Activated CD4-positive, alpha-beta T cell treated with anti-CD3 and anti-CD28 coated beads for 24 hours (primary cell): ENCODE measurements around the gene DEPDC1.

ENCODE experiments used
- DNase-seq, 2 donors: peaks; one replicate each; pipeline ENCODE4 v3.0.0-alpha.2; 2020; ENCODE audit warnings: low read depth in 2 of 2

DEPDC1 gene

DNA sequence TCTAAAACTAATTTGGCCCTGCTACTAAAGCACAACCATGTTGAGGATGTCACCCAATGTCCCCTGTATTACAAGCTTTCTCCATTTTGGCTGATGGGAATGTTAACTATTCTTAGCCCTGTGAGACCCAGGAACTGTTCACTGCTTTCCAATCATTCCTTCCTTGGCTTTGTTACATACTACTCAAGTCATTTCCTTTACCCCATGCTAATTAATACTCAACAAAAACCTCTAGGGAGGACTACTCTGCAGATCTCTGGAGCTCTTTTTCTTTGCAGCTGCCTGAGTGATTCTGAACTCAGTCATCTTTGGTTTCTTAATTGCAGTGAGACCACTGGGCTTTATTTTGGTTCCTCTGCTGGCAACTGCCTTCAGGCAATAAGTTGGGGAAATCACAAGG lies 23.8 kb downstream of the DEPDC1 start:
- DNase-seq: no peak

DNA sequence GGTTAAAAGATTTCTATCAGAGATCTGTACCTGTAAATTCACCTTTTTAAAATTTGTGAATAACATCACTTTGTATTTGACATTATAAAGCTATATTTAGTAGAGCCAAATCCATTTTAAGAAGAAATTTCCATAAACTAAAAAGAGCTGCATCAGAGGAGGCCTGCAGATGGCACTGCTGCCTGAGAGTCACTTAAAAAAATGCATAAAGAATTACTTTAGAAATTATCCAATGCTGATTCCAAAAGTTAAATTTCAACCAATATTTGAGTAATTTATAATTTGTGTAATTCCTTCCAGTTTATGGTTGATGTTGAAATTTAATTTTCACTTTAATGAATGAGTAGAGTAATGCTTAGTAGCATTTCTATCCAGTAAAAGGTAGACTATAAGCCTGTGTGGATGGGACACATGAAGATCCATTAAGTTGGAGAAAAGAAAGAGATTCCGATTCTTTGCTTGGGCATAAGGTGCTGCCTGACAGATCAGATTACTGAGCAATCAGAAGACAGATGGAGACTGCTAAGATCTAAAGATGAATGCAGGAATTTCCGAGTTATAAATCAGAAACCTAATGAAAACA lies 26.4 kb downstream of the DEPDC1 start:
- no peak for DNase-seq

DNA sequence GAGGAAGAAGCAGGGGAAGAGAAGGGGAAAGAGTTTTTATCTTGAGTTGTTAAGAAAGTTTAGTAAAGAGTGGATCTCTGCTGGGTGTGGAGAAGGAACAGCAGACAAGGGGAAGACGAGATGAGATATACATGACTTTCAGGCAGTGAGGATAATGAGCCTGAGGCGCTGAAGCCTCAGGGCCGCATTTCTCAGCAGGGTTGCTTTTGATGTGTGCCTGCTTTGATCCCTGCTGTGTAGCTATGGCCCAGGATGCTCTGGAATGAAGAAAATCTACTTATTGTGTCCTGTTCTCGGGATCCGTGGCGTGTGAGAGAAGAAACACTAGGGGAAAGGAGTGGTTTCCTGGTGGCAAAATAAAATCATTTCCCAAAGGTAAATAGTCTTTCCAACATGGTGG lies 32.0 kb downstream of the DEPDC1 start:
- DNase-seq: no peak

DNA sequence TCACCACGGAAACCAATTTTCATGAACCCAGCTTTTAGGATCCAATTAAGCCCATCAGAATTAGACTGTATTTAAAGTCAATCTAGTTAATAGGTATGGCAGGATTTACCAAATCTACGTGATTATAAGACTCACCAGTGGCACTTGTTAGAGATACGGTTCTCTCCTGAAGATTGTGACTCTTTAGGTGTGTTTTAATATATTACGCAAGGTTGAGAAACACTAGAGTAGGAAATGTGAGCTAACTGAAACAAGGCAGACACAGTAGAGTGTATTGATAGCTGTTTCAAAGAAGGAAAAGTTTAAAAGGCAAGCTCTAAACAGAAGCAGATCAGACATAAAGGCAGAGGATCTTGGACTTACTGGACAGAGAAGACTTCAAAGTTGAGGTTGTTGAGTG lies 35.9 kb downstream of the DEPDC1 start:
- DNase-seq: no peak

DNA sequence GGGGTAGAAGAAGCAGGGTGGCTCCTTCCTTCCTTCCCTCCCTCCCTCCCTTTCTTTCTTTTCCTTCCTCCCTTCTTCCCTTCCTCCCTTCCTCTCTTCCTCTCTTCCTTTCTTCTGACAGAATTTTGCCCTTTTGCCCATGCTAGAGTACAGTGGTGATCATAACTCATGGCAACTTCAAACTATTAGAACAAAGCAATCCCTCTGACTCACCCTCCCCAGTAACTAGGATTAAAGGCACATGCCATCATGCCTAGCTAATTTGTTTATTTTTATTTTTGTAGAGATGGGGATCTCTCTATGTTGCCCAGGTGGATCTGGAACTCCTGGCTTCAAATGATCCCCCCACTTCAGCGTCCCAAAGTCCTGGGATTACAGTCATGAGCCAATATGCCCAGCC lies 37.1 kb downstream of the DEPDC1 start:
- DNase-seq: no peak

DNA sequence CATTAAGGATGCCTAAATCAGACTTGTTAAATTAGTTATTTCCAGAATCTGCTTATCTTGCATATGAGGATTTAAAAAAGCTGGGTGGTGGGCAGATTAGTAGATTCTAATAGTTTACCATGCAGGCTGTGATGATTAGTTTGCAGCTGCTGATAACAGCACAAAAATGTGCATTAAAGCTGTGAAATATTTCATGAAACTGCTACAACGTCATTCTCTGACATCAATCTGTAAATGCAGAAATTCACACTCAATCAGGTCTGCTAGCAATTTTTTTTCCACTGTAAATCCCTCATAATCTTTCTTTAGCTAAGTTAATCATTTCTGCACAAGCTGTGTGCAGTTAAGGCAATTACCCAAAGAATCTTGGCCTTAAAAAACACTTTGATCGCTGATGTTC lies 37.8 kb downstream of the DEPDC1 start:
- no peak for DNase-seq

DNA sequence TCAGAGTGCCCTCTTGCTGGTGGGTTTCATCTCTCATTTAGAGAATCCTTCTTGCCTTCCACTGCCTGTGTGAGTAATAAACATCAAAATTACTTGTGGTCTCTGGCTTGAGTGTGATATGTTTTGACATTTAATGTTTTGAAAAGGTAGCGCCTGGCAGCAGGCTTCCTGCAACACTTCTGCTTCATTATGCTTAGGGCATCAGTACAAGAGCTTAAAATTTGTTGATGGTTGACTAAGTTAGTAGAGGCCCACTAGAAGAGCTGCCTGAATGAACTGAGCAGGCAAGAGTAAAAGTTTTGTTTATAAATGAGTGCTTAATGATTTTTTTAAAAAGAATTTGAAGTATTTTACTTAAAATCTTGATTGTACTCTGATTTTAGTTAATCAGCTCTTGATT lies 40.7 kb downstream of the DEPDC1 start:
- DNase-seq: no peak

DNA sequence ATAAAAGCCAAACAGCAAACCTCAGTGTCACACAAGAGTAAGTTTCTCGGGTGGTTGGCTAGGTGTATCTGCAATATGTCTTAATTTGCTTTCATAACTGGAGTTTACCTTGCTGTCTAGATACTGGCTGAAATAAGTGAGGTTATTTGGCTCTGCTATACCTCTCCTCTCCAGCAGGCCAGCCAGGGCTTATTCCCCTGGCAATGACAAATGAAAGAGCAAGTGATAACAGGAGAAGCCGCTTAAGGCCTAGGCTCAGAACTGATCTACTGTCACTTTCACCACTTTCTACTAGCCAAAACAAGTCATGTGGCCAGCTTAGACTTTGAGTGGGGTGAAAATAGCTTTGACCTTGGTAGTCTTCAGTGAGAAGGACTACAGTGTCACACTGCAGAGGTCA lies 42.3 kb downstream of the DEPDC1 start:
- no peak for DNase-seq

DNA sequence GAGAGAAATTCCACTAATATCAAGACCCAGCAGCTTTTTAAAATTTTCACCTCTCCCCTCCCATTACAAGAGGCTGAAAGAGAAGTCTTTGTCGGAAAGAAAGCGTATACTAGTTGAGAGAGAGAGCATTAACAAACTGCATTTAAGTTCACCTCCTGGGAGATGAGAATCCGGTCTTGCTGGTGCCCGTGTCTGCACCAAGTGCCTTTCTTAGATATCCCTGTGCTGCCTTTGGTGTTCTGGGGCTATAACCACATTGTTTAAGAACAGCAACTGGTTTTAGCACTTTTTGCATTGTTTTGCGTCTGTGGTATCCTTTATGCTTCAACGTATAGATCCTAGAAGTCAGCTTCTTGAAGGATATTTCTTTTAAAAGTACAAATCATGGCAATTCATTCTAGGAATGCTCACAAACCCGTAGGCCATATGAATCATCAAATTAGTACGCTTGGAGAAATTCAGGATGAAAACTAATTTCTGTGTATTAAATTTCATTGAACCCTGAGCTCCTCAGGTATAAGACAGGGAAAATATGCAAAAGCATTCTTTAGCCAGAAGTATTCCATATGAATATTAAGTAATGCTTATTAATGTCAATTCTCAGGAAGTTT lies 43.7 kb downstream of the DEPDC1 start:
- DNase-seq: no peak

DNA sequence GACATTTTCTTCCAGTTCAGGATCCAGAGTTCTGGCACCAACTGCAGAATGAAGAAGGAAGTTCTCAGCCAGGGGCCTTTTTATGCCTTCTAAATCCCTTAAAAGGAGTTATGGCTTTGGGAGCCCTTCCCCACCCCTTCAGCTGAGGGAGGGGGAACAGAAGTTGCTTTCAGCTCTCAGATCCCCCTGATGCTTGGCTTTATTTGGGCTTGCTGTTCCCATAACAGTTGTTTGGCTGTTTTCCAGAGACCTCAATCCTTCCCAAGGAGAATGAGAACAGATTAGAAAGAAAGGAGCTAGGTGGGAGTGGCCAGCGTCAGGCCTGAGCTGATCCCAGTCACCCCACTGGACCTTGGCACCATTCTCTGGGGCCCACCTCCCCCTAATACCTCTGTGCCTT lies 47.0 kb downstream of the DEPDC1 start, which contains the start of gene RPE65:
TSS of gene RPE65 (minus strand) at position 54 of the 400 bp plus-strand sequence. CDS start at position 5, 49 bp downstream.
- no peak for DNase-seq

DNA sequence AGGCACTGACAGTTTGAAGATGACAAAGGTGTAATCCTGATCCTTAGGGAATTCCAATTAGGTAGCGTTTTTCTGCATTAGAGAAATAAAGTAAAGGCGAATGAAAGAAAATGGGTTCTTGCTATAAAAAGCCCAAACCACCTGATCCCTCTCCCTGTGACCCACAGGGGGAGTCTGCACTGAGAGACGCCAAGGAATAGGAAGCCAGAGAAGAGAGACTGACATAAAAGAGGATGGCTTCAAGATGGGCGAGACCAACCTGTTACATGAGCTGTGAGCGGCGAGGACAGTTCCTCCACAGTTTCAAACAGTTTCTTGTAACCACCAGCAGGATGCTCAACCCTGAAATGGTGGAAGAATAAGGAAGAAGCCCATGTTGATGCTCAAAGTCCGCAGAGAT lies 48.5 kb downstream of the DEPDC1 start:
- no peak for DNase-seq

DNA sequence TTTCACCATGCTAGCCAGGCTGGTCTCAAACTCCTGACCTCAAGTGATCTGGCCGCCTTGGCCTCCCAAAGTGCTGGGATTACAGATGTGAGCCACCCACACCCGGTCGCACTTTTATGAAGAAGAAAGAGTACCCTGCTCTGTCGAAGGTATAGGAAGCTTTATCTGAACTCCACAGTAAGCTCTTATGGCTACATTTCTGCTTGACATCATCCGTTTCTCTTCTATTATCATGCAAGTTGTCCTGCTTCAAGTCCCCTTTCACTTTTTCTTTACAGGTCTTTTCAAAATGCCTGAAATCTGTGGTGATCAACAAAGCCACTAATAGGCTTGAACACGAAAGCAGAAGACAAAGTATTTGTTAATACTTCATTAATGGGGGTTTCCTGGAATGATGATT lies 51.2 kb downstream of the DEPDC1 start:
- DNase-seq: no peak

DNA sequence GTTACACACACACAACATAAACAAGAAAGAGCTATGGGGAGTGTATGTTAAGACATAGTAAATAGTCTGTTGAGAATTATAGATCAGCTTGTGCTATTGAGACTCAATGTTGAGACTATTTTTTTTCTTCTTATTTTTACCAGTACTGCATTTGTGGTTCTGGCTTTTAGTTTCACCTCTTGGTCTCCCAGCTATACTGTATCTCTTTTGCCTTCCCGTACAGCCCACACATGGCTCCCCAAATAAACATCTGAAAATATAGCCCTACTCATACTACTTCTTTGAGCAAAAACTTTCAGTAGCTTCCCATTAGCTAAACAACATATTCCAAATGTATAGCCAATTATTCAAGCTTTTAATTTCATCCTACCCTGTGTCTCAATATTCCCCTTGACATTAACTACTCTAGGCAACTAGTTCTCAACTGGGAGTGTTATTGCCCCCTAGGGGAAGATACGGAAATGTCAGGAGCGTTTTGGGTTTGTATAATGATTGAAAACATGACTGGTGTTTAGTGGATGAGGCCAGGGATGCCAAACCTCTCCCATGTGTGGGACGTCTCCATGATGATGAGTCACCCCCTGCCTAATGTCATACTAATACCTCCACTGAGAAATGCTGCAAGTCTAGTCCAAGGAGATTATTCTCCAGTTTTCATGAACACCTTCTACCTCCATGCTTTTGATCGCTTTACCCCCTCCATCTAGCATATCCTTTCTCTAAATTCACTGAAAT lies 53.9 kb downstream of the DEPDC1 start:
- DNase-seq: no peak

DNA sequence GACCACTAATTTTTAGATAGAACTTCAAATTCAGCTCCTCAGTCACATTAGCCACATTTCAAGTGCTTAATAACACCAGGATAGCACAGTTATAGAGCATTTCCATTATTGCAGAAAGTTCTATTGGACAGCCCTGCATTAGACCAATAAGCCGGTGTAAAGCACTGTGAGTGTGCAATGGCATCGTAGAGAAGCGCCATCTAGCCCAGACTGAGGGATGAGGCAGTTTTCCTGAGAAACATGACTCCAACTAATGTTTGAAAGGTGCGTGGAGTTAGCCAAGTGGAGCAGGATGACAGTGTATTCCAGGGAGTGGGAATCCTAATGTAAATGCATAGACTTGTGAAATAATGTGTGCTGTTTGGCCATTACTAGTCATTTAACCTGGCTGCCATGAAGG lies 54.9 kb downstream of the DEPDC1 start:
- no peak for DNase-seq

DNA sequence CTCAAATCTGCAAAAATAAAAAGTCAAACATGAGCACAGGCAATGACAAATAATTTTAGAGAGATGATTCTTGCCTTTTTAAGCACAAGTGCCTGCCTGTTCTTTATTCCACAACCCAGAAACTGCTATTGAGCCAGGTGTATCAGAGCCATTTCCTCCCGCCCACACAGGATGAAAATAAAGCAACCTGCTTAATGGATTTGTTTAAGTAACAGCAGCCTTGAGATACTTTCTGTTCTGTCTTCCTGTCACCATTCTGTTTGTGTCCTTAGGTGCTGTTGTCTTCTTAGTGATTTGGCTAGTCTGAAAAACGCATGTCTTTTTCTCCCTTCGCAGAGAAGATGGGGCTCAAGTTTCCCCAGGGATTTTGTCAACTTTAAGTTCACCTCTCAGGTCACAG lies 58.6 kb downstream of the DEPDC1 start:
- DNase-seq: no peak

DNA sequence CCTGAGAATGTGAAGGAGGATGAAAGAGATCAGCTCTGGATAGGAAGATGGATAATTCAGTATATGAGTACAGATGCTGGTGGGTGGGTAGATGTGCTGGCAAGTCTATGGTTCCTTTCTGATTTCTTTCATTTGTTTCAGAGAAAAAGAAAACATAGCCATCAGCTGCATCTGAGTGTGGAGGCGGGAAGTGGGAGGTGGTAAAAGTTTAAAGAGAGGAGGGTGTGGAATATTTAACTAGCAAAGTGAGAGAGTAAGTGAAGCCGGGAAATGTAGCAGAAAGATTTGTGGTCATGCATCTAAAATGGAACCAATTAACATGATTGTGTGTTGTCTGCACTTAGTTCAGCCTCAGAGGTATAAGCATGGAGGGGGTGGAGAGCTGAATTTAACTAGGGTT lies 63.5 kb downstream of the DEPDC1 start:
- no peak for DNase-seq

DNA sequence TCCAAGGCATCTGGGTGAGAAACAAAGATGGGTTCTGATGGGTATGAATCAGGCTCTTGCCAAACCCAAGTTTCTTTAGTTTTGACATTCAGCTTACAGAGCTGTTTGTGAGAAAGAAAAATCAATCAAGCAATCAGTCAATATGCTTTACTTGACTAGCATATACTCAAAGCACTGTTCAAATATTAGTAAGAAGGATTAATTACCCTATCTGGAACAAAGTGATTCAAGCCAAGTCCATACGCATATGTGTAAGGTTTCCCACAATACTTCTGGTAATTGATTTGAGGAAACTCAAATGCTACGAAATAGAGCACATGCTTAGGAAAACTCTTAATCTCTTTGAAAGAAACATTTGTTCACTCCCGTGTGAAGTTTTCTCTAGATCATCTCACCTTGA lies 65.8 kb downstream of the DEPDC1 start:
- no peak for DNase-seq

DNA sequence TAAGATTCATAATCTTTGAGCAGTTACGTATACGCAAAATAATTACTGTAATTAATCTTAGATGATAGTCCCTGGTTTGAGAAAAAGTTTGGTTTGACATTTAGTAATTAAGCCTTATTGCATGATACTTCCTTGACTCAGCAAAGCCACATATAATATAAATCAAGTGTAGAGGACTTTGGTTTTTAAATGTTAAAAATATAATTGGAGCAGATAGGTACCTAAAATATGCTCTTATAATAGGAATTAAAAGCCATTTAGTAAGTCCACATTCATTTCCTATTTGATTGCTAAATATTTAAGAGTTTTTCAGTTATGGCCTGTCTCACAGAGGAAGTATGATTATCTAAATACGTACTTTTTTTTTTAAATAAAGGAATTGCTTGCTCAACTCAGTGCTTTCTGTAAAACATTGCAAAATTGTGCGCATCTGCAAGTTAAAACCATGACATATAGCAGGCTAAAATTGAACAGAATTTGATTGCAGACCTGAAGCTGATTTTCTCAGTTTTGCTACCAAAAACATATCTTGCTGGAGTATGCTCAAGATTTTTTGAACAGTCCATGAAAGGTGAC lies 67.6 kb downstream of the DEPDC1 start:
- DNase-seq: no peak

DNA sequence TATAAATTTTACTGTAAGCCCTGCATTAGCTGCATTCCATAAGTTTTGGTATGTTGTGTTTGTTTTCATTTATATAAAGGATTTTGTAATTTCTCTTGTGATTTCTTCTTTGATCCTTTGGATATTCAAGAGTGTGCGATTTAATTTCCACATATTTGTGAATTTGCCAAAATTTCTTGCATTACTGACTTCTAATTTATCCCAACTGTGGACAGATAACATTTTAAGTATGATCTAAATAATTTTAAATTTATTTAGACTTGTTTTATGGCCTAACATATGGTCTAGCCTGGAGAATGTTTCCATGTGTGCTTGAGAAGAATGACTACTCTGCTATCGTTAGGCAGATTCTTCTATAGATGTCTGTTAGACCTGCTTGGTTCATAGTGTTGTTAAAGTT lies 70.3 kb downstream of the DEPDC1 start:
- no peak for DNase-seq
